ENCODE data around the gene E2F6. TPM values are rescaled to one million over a fixed set of nuclear protein-coding genes. Genes with fewer than 3 reads are reported as not detected.

E2F6 gene
- total and polyA plus RNA-seq, 10 donors: 4.7 to 13.6 (median 8.3) TPM

DNA sequence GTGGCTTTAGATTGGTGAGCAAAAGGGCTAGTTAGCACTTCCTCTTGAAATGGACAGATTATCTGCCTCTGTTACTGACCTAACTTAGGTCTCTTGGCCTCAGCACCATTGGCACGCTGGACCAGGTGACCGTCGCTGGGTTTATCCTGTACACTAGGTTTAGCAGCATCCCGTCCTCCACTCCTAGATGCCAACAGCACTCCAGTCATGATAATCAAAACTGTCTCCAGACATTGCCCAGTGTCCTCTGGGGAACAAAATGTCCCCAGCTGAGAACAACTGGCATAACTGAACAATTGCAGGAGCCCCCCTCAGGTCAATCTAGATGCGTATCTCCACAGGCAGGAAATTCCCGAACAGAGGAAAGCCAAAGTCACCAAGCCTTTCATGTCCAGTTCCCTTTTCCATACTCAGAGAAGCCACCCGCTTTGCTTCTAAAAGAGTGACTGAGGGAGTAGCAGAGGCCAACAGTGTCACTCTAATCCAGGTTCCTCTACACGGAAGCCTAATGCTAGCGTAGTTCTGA is 27.3 kb downstream of the E2F6 start:
- H3K36me3 ChIP-seq: peaks cover 0 to 45% (median 6%) of the 10 kb centered on the region in 6 donors
- intact Hi-C loops (cut with DNase I; ENCODE audit: low total_unique reads): no loop called here
- TF ChIP-seq POLR2AphosphoS5 (IDR thresholded peaks at IDR 0.05): no peak
- TF ChIP-seq, protein P1, sequence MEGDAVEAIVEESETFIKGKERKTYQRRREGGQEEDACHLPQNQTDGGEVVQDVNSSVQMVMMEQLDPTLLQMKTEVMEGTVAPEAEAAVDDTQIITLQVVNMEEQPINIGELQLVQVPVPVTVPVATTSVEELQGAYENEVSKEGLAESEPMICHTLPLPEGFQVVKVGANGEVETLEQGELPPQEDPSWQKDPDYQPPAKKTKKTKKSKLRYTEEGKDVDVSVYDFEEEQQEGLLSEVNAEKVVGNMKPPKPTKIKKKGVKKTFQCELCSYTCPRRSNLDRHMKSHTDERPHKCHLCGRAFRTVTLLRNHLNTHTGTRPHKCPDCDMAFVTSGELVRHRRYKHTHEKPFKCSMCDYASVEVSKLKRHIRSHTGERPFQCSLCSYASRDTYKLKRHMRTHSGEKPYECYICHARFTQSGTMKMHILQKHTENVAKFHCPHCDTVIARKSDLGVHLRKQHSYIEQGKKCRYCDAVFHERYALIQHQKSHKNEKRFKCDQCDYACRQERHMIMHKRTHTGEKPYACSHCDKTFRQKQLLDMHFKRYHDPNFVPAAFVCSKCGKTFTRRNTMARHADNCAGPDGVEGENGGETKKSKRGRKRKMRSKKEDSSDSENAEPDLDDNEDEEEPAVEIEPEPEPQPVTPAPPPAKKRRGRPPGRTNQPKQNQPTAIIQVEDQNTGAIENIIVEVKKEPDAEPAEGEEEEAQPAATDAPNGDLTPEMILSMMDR (IDR thresholded peaks at IDR 0.05 in 8 of 11, conservative IDR thresholded peaks at IDR 0.05 in 3 of 11): no peak
- DNase-seq: no peak
- H3K4me1 ChIP-seq: no peaks in the 10 kb centered on the region
- no peaks in the 10 kb centered on the region for H3K27me3 ChIP-seq (replicated peaks in 1 of 7)
- no peak overlapping the region for H3K27ac ChIP-seq
- H3K9me3 ChIP-seq: peaks cover 0 to 17% (median 14%) of the 10 kb centered on the region in 8 donors
- WGBS, 5 donors: 95 to 98% (median 97%) methylated on average over 9 of the region's 9 CpGs
- H3K4me3 ChIP-seq: no peak overlapping the region

DNA sequence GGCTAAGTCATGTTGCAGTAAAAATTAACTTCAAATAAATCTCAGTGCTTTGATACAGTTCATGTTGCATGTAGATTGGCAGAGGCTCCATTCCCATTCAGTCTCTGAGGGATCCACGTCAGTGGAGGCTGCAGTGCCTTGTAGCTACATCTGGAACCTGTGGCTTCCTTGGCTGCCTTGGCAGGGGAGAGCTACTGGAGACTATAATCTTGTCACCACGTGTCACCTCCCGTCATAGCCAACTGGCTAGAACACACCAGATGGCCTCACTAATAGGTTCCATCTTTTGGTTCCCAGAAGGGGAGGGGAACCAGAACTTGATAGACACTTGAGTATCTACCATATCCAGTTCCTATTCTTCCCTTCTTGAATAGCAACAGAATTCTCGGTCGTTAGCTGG is 28.4 kb downstream of the E2F6 start:
- H3K4me1 ChIP-seq: no peaks in the 10 kb centered on the region
- TF ChIP-seq POLR2AphosphoS5 (IDR thresholded peaks at IDR 0.05): no peak
- no peak for TF ChIP-seq POLR2A (IDR thresholded peaks at IDR 0.05)
- TF ChIP-seq, protein P1 (IDR thresholded peaks at IDR 0.05 in 8 of 11, conservative IDR thresholded peaks at IDR 0.05 in 3 of 11): no peak
- H3K27me3 ChIP-seq (replicated peaks in 1 of 7): no peaks in the 10 kb centered on the region
- H3K36me3 ChIP-seq: peaks cover 0 to 35% (median 6%) of the 10 kb centered on the region in 6 donors
- intact Hi-C loops (cut with DNase I; ENCODE audit: low total_unique reads): no loop called here
- peaks cover 0 to 15% (median 12%) of the 10 kb centered on the region in 8 donors for H3K9me3 ChIP-seq
- no peak for DNase-seq
- H3K27ac ChIP-seq: no peak overlapping the region
- 91 to 99% (median 92%) methylated on average over 4 to 5 of the region's 5 CpGs for WGBS, 5 donors
- no peak overlapping the region for H3K4me3 ChIP-seq

- Histone ChIP-seq H3K27ac (no peak overlapping the region), H3K4me3 (no peak overlapping the region), H3K36me3 (peaks cover 0 to 9% (median 0%) of the 10 kb centered on the region in 6 donors), H3K4me1 (no peaks in the 10 kb centered on the region), H3K9me3 (no peaks in the 10 kb centered on the region), H3K27me3 (replicated peaks in 1 of 7) (no peaks in the 10 kb centered on the region)
- intact Hi-C loops (cut with DNase I; ENCODE audit: low total_unique reads): no loop called here
- no peak for DNase-seq
- TF ChIP-seq, protein P1 (IDR thresholded peaks at IDR 0.05 in 8 of 11, conservative IDR thresholded peaks at IDR 0.05 in 3 of 11): no peak
- no peak for TF ChIP-seq POLR2A (IDR thresholded peaks at IDR 0.05)
- no peak for TF ChIP-seq POLR2AphosphoS5 (IDR thresholded peaks at IDR 0.05)
- 85 to 95% (median 90%) methylated on average over 8 of the region's 8 CpGs for WGBS, 5 donors
These were observed 30.9 kb downstream of the E2F6 start for GRCh38 chr2:11435036-11435435.

DNA sequence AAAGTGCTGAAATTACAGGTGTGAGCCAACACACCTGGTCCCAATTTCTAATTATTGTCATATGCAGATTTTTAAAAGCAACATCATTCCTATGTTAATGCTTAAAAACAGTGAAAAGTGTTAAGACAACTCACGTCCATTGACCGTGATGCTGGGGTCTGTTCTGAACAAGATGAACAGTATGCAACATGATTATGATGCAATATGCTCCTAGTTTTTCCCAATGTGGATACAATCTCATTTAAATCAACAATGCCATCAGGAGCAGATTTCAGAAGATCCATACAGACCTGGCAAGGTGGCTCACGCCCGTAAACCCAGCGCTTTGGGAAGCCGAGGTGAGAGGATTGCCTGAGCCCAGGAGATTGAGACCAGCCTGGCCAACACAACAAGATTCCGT is 31.5 kb downstream of the E2F6 start:
- H3K9me3 ChIP-seq: no peaks in the 10 kb centered on the region
- intact Hi-C loops (cut with DNase I; ENCODE audit: low total_unique reads): no loop called here
- WGBS, 5 donors: 94 to 98% (median 96%) methylated on average over 7 of the region's 7 CpGs

More for the DNA sequence above, 31.5 kb downstream of the E2F6 start:
- H3K4me3 ChIP-seq: no peak overlapping the region
- H3K27me3 ChIP-seq (replicated peaks in 1 of 7): no peaks in the 10 kb centered on the region
- H3K4me1 ChIP-seq: no peaks in the 10 kb centered on the region
- TF ChIP-seq, protein P1 (IDR thresholded peaks at IDR 0.05 in 8 of 11, conservative IDR thresholded peaks at IDR 0.05 in 3 of 11): no peak
- TF ChIP-seq POLR2A (IDR thresholded peaks at IDR 0.05) (no peak), POLR2AphosphoS5 (IDR thresholded peaks at IDR 0.05) (no peak)
- H3K36me3 ChIP-seq: peaks cover 0 to 4% (median 0%) of the 10 kb centered on the region in 6 donors
- no peak for DNase-seq
- H3K27ac ChIP-seq: no peak overlapping the region

Data from spleen (tissue), 11 donors.